GM21423 (cell line): ENCODE results near the gene FXYD5.
"Not testable (repeated sequence)": the region's sequence is repeated elsewhere in the genome, so short reads cannot be mapped to it uniquely, and the experiment has no call there.

Experiments used
- ATAC-seq: cut with Tn5 transposase; IDR thresholded peaks from one replicate; pipeline ENCODE4 v1.9.1; 2021; ENCODE audit warnings: mild to moderate bottlenecking, moderate library complexity; ENCODE audit not compliant: unreplicated experiment

FXYD5 gene

DNA sequence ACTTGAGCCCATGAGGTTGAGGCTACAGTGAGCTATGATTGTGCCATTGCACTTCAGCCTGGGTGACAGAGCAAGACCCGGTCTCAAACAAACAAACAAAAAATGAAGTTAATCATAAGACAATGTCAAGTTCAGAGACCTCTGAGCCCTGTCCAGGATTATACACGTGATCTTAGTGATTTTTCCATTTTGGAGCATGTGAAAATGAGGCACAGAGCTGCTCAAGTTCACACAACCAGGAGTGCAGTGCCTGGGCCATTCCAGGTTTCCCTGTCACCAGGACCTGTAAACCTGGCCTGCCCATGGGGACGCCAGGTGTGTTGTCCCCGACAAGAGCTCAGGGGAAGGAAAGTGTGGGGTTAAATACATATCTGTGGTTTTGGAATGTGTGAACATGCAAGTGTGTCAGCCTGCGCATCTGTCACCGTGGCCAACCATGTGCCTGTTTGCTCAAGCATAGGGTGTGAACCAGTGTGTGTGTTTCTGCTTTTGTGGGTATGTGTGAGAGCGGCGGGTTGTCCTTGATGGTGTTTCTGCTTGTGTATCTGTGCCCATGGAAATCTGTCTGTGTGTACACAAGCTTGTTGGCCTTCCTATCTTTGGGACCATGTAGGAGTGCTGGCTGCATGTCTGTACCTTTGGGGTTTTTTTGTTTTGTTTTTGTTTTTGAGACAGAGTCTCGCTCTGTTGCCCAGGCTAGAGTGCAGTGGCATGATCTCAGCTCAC is 17.4 kb upstream of the FXYD5 start:
- ATAC-seq: no peak

- no peak for ATAC-seq
Observed at GRCh38 chr19:35138305-35138892, 16.1 kb upstream of the FXYD5 start, which contains the start of gene FXYD1. Gene FXYD1 (plus strand): TSS chr19:35138824. CDS start chr19:35140080, 1,256 bp downstream.

- no peak for ATAC-seq
Observed at GRCh38 chr19:35140207-35140961, 14.2 kb upstream of the FXYD5 start.

DNA sequence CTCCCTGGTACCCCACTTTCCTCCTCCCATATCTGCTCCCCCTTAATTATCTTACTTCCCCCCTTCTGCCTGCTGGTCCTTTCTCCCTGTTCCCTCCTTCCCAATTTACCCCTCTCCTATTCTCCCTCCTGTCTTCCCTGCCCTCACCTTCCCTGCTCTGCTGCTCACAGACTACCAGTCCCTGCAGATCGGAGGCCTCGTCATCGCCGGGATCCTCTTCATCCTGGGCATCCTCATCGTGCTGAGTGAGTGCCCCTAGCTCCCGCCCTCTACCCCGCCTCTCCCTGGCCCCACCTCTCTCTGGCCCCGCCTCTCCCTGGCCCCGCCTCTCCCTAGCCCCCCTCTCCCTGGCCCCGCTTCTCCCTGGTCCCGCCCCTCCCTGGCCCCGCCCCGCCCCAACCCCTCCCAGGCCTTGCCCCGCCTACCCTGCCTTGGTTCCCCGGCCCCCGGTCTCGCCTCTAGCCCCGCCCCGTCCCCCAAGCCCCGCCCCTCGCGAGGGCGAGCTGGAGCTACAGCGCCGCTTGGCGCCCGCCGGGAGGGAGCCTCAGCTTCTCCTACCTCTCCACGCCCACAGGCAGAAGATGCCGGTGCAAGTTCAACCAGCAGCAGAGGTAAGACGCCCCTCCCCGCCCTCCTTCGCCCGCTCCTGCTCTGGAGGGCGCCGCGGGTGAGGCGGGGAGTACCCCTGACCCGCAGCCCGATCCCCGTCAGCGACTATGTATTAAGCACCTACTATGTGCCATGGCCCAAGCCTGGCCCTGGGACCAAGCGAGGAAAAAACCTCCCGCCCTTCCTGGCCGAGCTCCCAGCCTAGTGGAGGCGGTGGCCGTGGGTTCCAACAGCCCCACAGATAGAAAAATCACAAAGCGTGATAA is 13.3 kb upstream of the FXYD5 start:
- ATAC-seq: peak; percentile 46

- ATAC-seq: no peak
Observed at GRCh38 chr19:35141837-35142605, 12.5 kb upstream of the FXYD5 start.

DNA sequence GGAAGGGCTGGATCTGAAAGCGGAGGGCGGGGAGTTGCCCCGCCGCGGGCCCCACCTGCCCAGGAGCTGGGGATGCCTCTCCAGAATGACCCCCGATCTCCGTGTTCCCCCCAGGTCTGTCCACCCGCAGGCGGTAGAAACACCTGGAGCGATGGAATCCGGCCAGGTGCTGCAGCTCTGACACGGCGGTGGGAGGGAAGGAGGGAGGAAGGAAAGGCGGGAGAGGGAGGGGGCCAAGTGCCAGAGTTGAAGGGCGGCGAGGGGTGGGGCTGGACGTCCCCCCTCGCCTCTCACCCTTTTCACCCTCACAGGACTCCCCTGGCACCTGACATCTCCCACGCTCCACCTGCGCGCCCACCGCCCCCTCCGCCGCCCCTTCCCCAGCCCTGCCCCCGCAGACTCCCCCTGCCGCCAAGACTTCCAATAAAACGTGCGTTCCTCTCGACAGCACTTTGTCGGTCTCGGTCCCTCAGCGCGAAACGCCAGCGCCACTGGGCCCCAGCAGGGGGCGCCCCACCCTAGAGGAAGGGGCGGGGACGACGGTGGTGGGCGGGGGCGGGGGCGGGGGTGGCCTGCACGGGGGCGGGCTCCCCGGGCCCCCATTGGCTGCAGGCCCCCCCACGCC is 11.8 kb upstream of the FXYD5 start:
- no peak for ATAC-seq

DNA sequence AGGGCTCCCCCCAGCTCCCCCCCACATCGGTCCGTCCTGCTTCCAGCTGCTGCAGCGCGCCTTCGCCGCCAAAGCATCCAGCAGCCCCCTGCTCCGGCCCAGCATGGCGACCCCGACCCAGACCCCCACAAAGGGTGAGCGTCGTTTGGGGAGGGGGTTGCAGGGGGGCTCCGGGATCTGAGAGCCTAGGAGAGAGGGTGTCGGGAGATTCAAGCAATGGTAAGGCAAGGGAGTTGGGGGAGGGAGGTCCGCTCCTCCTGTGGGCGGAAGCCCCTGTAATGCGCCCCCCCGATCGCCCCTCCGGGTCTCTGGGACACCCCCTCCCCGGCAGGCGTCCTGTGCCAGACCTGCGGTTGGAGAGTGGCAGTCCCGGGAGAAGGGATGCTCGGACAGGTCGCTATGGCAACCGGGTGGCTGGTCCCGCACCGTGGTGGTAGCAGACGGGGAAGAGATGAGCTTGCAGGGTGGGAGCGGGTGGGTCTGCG is 11.3 kb upstream of the FXYD5 start, which contains the start of gene FXYD7:
FXYD7 (plus strand) TSS at position 25 of the 485 bp plus-strand sequence; CDS start at position 104, 79 bp downstream.
- ATAC-seq: no peak

DNA sequence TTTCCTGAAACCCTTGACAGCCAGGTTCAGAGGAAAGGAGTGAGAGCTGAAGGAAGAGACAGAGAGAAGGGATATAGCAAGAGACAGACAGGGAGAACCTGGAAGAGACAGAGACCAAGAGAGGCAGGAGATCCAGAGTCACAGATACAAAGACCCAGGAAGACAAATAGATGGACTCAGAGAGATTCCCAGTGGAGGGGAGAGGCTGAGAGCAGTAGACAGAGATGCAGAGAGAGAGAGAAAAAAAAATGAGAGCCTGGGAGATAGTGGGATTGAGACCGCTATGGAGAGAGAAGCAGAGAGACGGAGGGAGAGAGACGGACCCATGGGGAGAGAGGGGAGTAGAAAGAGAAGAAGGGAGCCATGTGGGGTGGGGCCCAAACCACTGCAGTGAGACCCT is 10.7 kb upstream of the FXYD5 start:
- ATAC-seq: no peak

DNA sequence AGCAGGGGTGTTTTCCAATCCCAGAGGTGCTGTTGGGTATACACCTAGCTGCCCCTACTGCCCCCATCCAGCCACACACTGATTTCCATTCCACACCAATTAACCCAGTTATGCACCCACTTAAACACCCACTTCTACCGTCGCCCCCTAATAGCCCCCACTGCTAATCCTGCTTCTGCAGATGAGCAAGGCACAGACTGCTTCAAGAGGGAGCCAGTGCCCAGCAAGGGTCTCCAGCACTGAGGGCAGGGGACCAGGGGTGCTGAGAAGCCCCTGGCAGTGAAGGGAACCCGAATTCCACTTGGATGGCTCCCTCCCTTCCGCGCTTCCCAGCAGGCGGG is 10.3 kb upstream of the FXYD5 start:
- no peak for ATAC-seq

DNA sequence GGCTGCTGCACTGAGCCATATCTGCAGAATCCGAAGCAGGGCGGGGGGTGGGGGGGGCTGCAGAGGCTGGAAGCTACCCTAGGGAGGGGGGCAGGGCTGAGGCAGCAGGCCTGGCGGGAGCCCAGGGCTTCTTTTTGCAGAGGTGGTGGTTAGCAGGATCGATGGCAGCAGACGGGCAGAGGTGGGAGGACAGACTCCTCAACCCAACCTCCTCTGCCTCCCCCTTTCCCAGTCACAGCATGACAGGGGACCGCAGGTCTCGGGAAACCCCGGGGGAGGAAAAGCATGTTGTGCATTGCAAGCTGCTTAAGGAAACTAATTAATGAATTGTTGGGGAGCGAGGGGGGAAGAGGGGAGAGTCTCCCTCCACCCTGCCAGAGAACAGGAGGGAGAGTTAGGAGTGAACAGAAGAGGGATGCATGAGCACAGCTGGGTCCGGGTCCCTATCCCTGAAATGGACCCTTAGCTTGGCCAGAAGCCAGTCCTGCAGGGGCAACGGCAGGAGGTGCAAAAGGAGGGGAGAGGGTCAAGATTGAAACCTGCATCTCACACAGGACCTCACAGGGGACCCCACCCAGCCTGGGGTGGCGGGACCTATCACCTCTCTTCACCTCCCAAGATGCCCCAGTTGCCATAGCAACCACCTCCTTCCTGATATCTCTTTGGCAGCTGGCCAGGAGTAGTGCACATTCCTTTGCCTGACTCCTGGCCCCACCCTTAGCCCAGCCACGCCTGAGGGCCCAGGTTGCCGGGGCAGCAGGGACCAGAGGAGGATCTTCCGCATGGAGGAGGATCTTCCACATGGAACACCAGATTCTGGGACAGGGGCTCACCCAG is 9.7 kb upstream of the FXYD5 start:
- no peak for ATAC-seq

GRCh38 chr19:35146746-35147459 is 7.6 kb upstream of the FXYD5 start:
- no peak for ATAC-seq

- ATAC-seq: no peak
Observed at GRCh38 chr19:35149463-35149862, 5.1 kb upstream of the FXYD5 start.

GRCh38 chr19:35150445-35150844 is 4.1 kb upstream of the FXYD5 start:
- no peak for ATAC-seq

DNA sequence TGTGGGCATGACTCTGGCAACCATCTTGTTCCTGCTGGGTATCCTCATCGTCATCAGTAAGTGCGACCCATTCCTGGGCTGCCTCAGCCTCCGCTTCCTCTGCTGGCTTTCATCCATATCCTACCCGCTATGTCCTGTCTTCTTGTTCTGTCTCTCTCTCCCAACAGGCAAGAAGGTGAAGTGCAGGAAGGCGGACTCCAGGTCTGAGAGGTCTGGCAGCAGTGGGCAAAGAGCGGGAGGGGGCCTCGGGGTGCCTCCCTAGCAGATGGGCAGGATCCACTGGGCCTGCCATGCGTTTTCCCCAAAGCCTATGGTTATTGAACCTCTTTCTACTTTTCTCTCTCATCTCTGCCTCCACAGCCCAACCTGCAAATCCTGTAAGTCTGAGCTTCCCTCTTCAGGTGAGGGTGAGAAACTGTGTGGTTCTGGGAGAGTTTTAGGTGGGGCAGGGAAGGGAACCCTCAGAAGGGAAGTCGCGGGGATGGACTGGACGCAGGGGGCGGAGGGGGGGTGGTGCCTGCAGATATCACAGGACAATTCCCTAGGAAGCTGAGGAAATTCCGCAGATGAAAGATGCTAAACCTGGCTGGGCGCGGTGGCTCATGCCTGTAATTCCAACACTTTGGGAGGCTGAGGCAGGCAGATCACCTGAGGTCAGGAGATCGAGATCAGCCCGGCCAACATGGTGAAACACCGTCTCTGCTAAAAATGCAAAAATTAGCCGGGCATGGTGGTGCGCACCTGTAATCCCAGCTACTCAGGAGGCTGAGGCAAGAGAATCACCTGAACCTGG is 3.1 kb upstream of the FXYD5 start:
- no peak for ATAC-seq

DNA sequence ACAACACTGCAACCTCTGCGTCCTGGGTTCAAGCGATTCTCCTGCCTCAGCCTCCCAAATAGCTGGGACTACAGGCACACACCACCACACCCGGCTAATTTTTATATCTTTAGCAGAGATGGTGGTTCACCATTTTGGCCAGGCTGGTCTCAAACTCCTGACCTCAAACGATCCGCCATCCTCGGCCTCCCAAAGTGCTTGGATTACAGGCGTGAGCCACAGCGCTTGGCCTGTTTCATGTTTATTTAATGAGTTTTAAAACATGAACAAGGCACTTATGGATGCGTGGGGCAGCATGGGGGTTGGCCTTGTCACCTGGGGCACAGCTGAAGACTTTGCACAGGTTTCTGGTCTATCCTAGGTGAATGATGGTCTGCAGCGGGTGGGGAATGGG is 1.4 kb upstream of the FXYD5 start:
- not testable (repeated sequence) for ATAC-seq

DNA sequence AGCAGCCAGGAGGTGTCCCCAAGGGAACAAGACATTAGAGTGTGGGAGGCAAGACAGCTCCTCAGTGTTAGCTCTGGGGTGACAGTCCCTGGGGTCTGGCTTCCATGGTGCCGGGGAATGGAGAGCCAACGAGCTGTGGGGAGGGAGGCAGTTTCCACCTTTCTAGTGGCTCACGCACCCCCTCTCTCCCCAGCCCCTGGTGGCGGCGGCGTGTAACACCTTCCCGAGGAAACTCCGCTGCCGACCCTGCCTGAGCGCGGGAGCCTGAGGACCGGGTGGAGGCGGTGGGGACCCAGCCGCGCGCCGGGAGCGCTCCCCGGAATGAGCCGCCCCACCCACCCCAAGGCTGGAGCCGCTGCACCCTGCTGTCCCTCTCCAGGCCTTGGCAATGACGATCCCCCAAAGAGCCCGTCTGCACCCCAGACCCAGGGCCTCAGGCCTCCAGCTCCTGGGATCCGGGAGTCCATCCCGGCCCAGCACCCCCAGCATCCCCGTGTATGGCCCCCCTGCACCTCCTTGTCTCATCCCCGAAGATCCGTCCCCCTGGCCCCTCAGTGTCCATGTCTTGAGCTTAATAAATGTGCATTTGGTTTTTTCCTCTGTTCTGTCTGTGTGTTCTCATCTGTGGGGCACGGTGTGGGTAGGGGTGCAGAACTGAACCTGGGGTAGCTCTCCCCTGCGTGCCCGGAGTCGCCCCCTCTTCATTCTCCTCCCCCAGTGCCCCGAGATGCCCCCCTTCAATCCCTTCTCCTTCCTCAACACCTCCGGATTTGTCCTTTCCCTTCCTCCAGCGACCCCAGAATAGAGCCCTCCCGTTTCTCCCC is 622 bp upstream of the FXYD5 start:
- no peak for ATAC-seq
